ENCODE measurements around the gene CCDC152.

GRCh38 chr5:42787073-42787472 is 30.5 kb downstream of the CCDC152 start:
- TF ChIP-seq CTCF (IDR thresholded peaks at IDR 0.05) (no peak), POLR2A (IDR thresholded peaks at IDR 0.05) (no peak), POLR2AphosphoS5 (IDR thresholded peaks at IDR 0.05) (no peak)
